ENCODE measurements around the gene C6orf15. TPM values are rescaled to one million over a fixed set of nuclear protein-coding genes. Genes with fewer than 3 reads are reported as not detected.

Gene C6orf15
- total RNA-seq, 1 experiment from 2014 or later: not detected

- POLR2A ChIA-PET (ENCODE audit: unreplicated experiment): no interaction called here
- peak; percentile 85 for DNase-seq
Observed at GRCh38 chr6:31128093-31128676, 15.8 kb upstream of the C6orf15 start.

GRCh38 chr6:31126396-31127175, 14.2 kb upstream of the C6orf15 start:
- intact Hi-C loops (cut with micrococcal nuclease): no loop called here
- H3K27me3 ChIP-seq (ENCODE audit: low read length): no peaks in the 10 kb centered on the region
- ChIA-PET CTCF (interaction anchor here (2.3 kb wide), 1 partner anchor 39 kb away, joined by 8 read pairs; no protein-coding TSS in a partner anchor), POLR2A (ENCODE audit: unreplicated experiment) (no interaction called here)
- DNase-seq (no peak), ATAC-seq (no peak)
- H3K79me2 ChIP-seq (ENCODE audit: low read length): no peaks in the 10 kb centered on the region
- H3K36me3 ChIP-seq (ENCODE audit: low read depth, low read length): no peaks in the 10 kb centered on the region
- no peak overlapping the region for H3K9ac ChIP-seq (ENCODE audit: low read length)
- H3F3A ChIP-seq (ENCODE audit: low read length, unreplicated experiment): no peaks in the 10 kb centered on the region
- no peak overlapping the region for H3K4me3 ChIP-seq (ENCODE audit: low read length)
- peaks cover 34% of the 10 kb centered on the region for H3K4me1 ChIP-seq (ENCODE audit: insufficient read depth, low read length)
- H2AFZ ChIP-seq (ENCODE audit: low read length): no peak overlapping the region
- no peaks in the 10 kb centered on the region for H3K9me2 ChIP-seq (replicated peaks; ENCODE audit: low read length)
- TF ChIP-seq CTCF (conservative IDR thresholded peaks at IDR 0.05; ENCODE audit: low read depth, low read length) (no peak), EZH2 (IDR thresholded peaks at IDR 0.05; ENCODE audit: low read length, unreplicated experiment) (no peak), EZH2phosphoT487 (IDR thresholded peaks at IDR 0.05; ENCODE audit: borderline replicate concordance, low read length) (no peak)
- no peak overlapping the region for H3K4me2 ChIP-seq (ENCODE audit: low read length)
- BruUV-seq (replicated peaks): no TSS peak
- no peak overlapping the region for H3K27ac ChIP-seq (ENCODE audit: low read length)
- H3K9me3 ChIP-seq (ENCODE audit: low read length): no peaks in the 10 kb centered on the region
- H4K20me1 ChIP-seq (ENCODE audit: low read length): no peaks in the 10 kb centered on the region

More at GRCh38 chr6:31128093-31128676, 15.8 kb upstream of the C6orf15 start:
- no peak overlapping the region for H3K4me3 ChIP-seq (ENCODE audit: low read length)
- peaks cover 34% of the 10 kb centered on the region for H3K4me1 ChIP-seq (ENCODE audit: insufficient read depth, low read length)
- H3K4me2 ChIP-seq (ENCODE audit: low read length): no peak overlapping the region
- no peaks in the 10 kb centered on the region for H3K36me3 ChIP-seq (ENCODE audit: low read depth, low read length)
- TF ChIP-seq CTCF (conservative IDR thresholded peaks at IDR 0.05; ENCODE audit: low read depth, low read length) (peak; percentile 83), EZH2 (IDR thresholded peaks at IDR 0.05; ENCODE audit: low read length, unreplicated experiment) (no peak)
- no peak overlapping the region for H3K9ac ChIP-seq (ENCODE audit: low read length)
- peak; percentile 40 for ATAC-seq
- H3K9me3 ChIP-seq (ENCODE audit: low read length): no peaks in the 10 kb centered on the region
- intact Hi-C loops (cut with micrococcal nuclease): loop anchor here (2.0 kb wide), 1 partner anchor 41 kb away; no protein-coding TSS in a partner anchor
- no peaks in the 10 kb centered on the region for H3F3A ChIP-seq (ENCODE audit: low read length, unreplicated experiment)
- BruUV-seq (replicated peaks): no TSS peak
- H4K20me1 ChIP-seq (ENCODE audit: low read length): no peaks in the 10 kb centered on the region
- H3K9me2 ChIP-seq (replicated peaks; ENCODE audit: low read length): no peaks in the 10 kb centered on the region
- CTCF ChIA-PET: no interaction called here
- H3K79me2 ChIP-seq (ENCODE audit: low read length): no peaks in the 10 kb centered on the region
- H2AFZ ChIP-seq (ENCODE audit: low read length): no peak overlapping the region
- no peaks in the 10 kb centered on the region for H3K27me3 ChIP-seq (ENCODE audit: low read length)
- no peak overlapping the region for H3K27ac ChIP-seq (ENCODE audit: low read length)

Data from PC-3 (cell line).